PFSK-1 (cell line): ENCODE data around the gene GTF2F2.

Source experiments
- POLR2AphosphoS5 ChIP-seq: IDR thresholded peaks from 2 replicates; pipeline ENCODE4 v1.6.1; 2012; ENCODE audit warnings: low read depth, mild to moderate bottlenecking, control low read depth, low read length, moderate library complexity
- REST ChIP-seq, 2 experiments: IDR thresholded peaks; 2 replicates each; pipeline versions ENCODE4 v1.6.1 to v1.8.0; 2011 to 2012; ENCODE audit warnings: low read depth in 2 of 2, low read length in 2 of 2, control low read depth in 1 of 2, inconsistent platforms in 1 of 2, mild to moderate bottlenecking in 1 of 2, moderate library complexity in 1 of 2; ENCODE audit not compliant: insufficient read depth in 1 of 2
- SIN3A ChIP-seq: IDR thresholded peaks from 2 replicates; pipeline ENCODE4 v1.6.1; 2012; ENCODE audit warnings: mild to moderate bottlenecking, low read length, moderate library complexity, borderline replicate concordance; ENCODE audit not compliant: insufficient read depth
- TAF1 ChIP-seq: IDR thresholded peaks from 2 replicates; pipeline ENCODE4 v1.6.1; 2012; ENCODE audit warnings: low read length, control low read depth, borderline replicate concordance; ENCODE audit not compliant: insufficient read depth

- TF ChIP-seq POLR2AphosphoS5 (no peak), REST (IDR thresholded peaks at IDR 0.05; ENCODE audit: insufficient read depth in 1 of 2, low read depth in 2 of 2, low read length in 2 of 2) (no peak), TAF1 (no peak), SIN3A (no peak)
These were observed 105.1 kb downstream of the GTF2F2 start for GRCh38 chr13:45225370-45225769.
